ENCODE data around the gene CD302.
"Not testable (repeated sequence)": the region's sequence is repeated elsewhere in the genome, so short reads cannot be mapped to it uniquely, and the experiment has no call there.

Gene CD302

GRCh38 chr2:159792599-159792998 lies 5.4 kb downstream of the CD302 start:
- DNase-seq, result no peak

- DNase-seq, result no peak
Observed at GRCh38 chr2:159792036-159792435, 6.0 kb downstream of the CD302 start.

GRCh38 chr2:159790323-159790722 lies 7.7 kb downstream of the CD302 start:
- no peak for DNase-seq

- DNase-seq, result peak; percentile 93
Observed at GRCh38 chr2:159788253-159788652, 9.8 kb downstream of the CD302 start.

GRCh38 chr2:159787647-159788046 lies 10.4 kb downstream of the CD302 start:
- not testable (repeated sequence) for DNase-seq

GRCh38 chr2:159786938-159787337 lies 11.1 kb downstream of the CD302 start:
- DNase-seq, result no peak

- DNase-seq, result no peak
Observed at GRCh38 chr2:159785195-159785594, 12.8 kb downstream of the CD302 start.

GRCh38 chr2:159784744-159785143 lies 13.3 kb downstream of the CD302 start:
- not testable (repeated sequence) for DNase-seq

- DNase-seq, result no peak
Observed at GRCh38 chr2:159783556-159783955, 14.5 kb downstream of the CD302 start.

- DNase-seq, result no peak
Observed at GRCh38 chr2:159776321-159776720, 21.7 kb downstream of the CD302 start.

GRCh38 chr2:159775021-159775420 lies 23.0 kb downstream of the CD302 start:
- no peak for DNase-seq

GRCh38 chr2:159774370-159774990 lies 23.5 kb downstream of the CD302 start:
- DNase-seq, result no peak

- no peak for DNase-seq
Observed at GRCh38 chr2:159773886-159774285, 24.1 kb downstream of the CD302 start.

- peak; percentile 12 for DNase-seq
Observed at GRCh38 chr2:159773426-159773825, 24.6 kb downstream of the CD302 start.

- no peak for DNase-seq
Observed at GRCh38 chr2:159769147-159769546, 28.9 kb downstream of the CD302 start.

- no peak for DNase-seq
Observed at GRCh38 chr2:159762075-159762474, 35.9 kb downstream of the CD302 start.

- no peak for DNase-seq
Observed at GRCh38 chr2:159760326-159760725, 37.7 kb downstream of the CD302 start.

- DNase-seq, result peak; percentile 37
Observed at GRCh38 chr2:159759577-159759976, 38.4 kb downstream of the CD302 start.

GRCh38 chr2:159758686-159759085 lies 39.3 kb downstream of the CD302 start:
- peak; percentile 32 for DNase-seq

- DNase-seq, result no peak
Observed at GRCh38 chr2:159758239-159758638, 39.8 kb downstream of the CD302 start.

GRCh38 chr2:159755788-159756187 lies 42.2 kb downstream of the CD302 start:
- DNase-seq, result peak; percentile 69

- no peak for DNase-seq
Observed at GRCh38 chr2:159755014-159755413, 43.0 kb downstream of the CD302 start.

- DNase-seq, result no peak
Observed at GRCh38 chr2:159753797-159754196, 44.2 kb downstream of the CD302 start.

GRCh38 chr2:159750873-159751272 lies 47.1 kb downstream of the CD302 start:
- DNase-seq, result no peak

GRCh38 chr2:159748089-159748488 lies 49.9 kb downstream of the CD302 start:
- DNase-seq, result no peak
